ENCODE measurements around the gene B4GALT7.

- no peak for TF ChIP-seq CTCF (IDR thresholded peaks at IDR 0.05; ENCODE audit: insufficient read depth, low read length)
- no peak for TF ChIP-seq GABPA (IDR thresholded peaks at IDR 0.05; ENCODE audit: low read depth)
- TF ChIP-seq POLR2AphosphoS5 (IDR thresholded peaks at IDR 0.05; ENCODE audit: low read depth): no peak
- TF ChIP-seq REST (IDR thresholded peaks at IDR 0.05; ENCODE audit: insufficient replicate concordance, low read depth): no peak
- TF ChIP-seq SPI1 (IDR thresholded peaks at IDR 0.05; ENCODE audit: borderline replicate concordance, low read depth): no peak
These were observed 23.8 kb upstream of the B4GALT7 start for GRCh38 chr5:177576169-177576568.
